Measurements from ENCODE around the gene SGMS1. TPM values are rescaled to one million over a fixed set of nuclear protein-coding genes. Genes with fewer than 3 reads are reported as not detected.

Gene SGMS1
- polyA plus RNA-seq, 1 of the 3 experiments (the other 2 are of a cell fraction), result 6.3 TPM

- no peak overlapping the region for H3K9ac ChIP-seq
- no peaks in the 10 kb centered on the region for H3K9me3 ChIP-seq
- TF ChIP-seq SMC3 (IDR thresholded peaks at IDR 0.05; ENCODE audit: low read depth, low read length), result no peak
- TF ChIP-seq POLR2AphosphoS5 (IDR thresholded peaks at IDR 0.05; ENCODE audit: low read depth, low read length), result no peak
- no peak for TF ChIP-seq MEF2A (IDR thresholded peaks at IDR 0.05; ENCODE audit: borderline replicate concordance, low read depth)
- no peak for TF ChIP-seq RFX5 (IDR thresholded peaks at IDR 0.05; ENCODE audit: low read length)
- no peak for TF ChIP-seq NFIC (IDR thresholded peaks at IDR 0.05; ENCODE audit: borderline replicate concordance)
- TF ChIP-seq SIN3A (IDR thresholded peaks at IDR 0.05; ENCODE audit: borderline replicate concordance, low read depth, low read length), result no peak
- no peak for TF ChIP-seq PBX3 (IDR thresholded peaks at IDR 0.05)
- CTCF ChIA-PET, result interaction anchor here (0.6 to 0.7 kb wide), 2 partner anchors 11 to 22 kb away, joined by 3 read pairs; no protein-coding TSS in a partner anchor
- H3K27ac ChIP-seq (ENCODE audit: low read depth in 2 of 2, low read length in 1 of 2), result 0 out of 4 replicates have a peak overlapping the region, but pooled peaks of 1 of the 2 experiments have one; percentile 16
- no peaks in the 10 kb centered on the region for H3K27me3 ChIP-seq (ENCODE audit: insufficient read depth)
- H3K4me1 ChIP-seq (ENCODE audit: control insufficient read depth in 1 of 2, insufficient read depth in 2 of 2, low read depth in 1 of 2, low read length in 1 of 2), result peaks cover 0 to 13% of the 10 kb centered on the region in 2 experiments; a peak in 2 of 4 replicates
- no peaks in the 10 kb centered on the region for H4K20me1 ChIP-seq (ENCODE audit: insufficient read depth)
- H3F3A ChIP-seq (replicated peaks; ENCODE audit: insufficient read depth), result peaks cover 13% of the 10 kb centered on the region
- no peak overlapping the region for H2AFZ ChIP-seq (ENCODE audit: low read depth)
- peak overlapping the region; percentile 32; the same call in 1 of the 2 replicates for H3K4me2 ChIP-seq
- no peak overlapping the region for H3K4me3 ChIP-seq (ENCODE audit: low read depth in 2 of 2, low read length in 1 of 2)
- H3K9me2 ChIP-seq, result no peaks in the 10 kb centered on the region
- no peak for DNase-seq
- H3K79me2 ChIP-seq (ENCODE audit: insufficient read depth), result peaks cover 46% of the 10 kb centered on the region
- 96% methylated on average over 8 of the region's 8 CpGs for WGBS (ENCODE audit: low lambda C conversion rate)
- POLR2A ChIA-PET, result no interaction called here
- peaks cover 0 to 3% of the 10 kb centered on the region in 2 experiments for H3K36me3 ChIP-seq (replicated peaks in 1 of 2; ENCODE audit: control insufficient read depth in 1 of 2, insufficient read depth in 2 of 2, low read length in 1 of 2)
These were observed 226.2 kb downstream of the SGMS1 start for GRCh38 chr10:50397312-50398140.

- 86% methylated on average over 7 of the region's 7 CpGs for WGBS (ENCODE audit: low lambda C conversion rate)
- CTCF ChIA-PET, result interaction anchor here (0.6 to 0.9 kb wide), 2 partner anchors 21 to 69 kb away, joined by 3 to 4 read pairs; no protein-coding TSS in a partner anchor
- no peak for DNase-seq
- no peak for TF ChIP-seq ZBTB33 (IDR thresholded peaks at IDR 0.05; ENCODE audit: borderline replicate concordance, low read depth)
- 0 out of 2 replicates have a peak, but pooled peaks have one; percentile 29 for TF ChIP-seq MEF2A (IDR thresholded peaks at IDR 0.05; ENCODE audit: borderline replicate concordance, low read depth)
- no peak for TF ChIP-seq NRF1 (IDR thresholded peaks at IDR 0.05; ENCODE audit: low read depth, low read length)
- TF ChIP-seq TCF12 (IDR thresholded peaks at IDR 0.05), result peak; percentile 50
- TF ChIP-seq NFIC (IDR thresholded peaks at IDR 0.05; ENCODE audit: borderline replicate concordance), result peak; percentile 22; the same call in 1 of the 2 replicates
- TF ChIP-seq JUND (IDR thresholded peaks at IDR 0.05), result peak; percentile 70
- peak; percentile 45; the same call in 1 of the 2 replicates for TF ChIP-seq YY1 (IDR thresholded peaks at IDR 0.05; ENCODE audit: low read depth)
- TF ChIP-seq TEAD4 (IDR thresholded peaks at IDR 0.05; ENCODE audit: borderline replicate concordance, insufficient read depth), result 0 out of 2 replicates have a peak, but pooled peaks have one; percentile 27
- TF ChIP-seq FOSL2 (IDR thresholded peaks at IDR 0.05; ENCODE audit: borderline replicate concordance, low read depth), result peak; percentile 54; the same call in 1 of the 2 replicates
- TF ChIP-seq CHD2 (IDR thresholded peaks at IDR 0.05; ENCODE audit: low read length, partially characterized antibody), result no peak
- no peak for TF ChIP-seq ELF1 (IDR thresholded peaks at IDR 0.05)
- TF ChIP-seq EP300 (IDR thresholded peaks at IDR 0.05; ENCODE audit: borderline replicate concordance in 1 of 2, low read depth in 1 of 2, low read length in 1 of 2), result 0 out of 4 replicates have a peak, but pooled peaks of 1 of the 2 experiments have one; percentile 10
- peak; percentile 8; the same call in 1 of the 2 replicates for TF ChIP-seq PBX3 (IDR thresholded peaks at IDR 0.05)
These were observed 227.1 kb downstream of the SGMS1 start for GRCh38 chr10:50396491-50397311.

More at GRCh38 chr10:50396491-50397311, 227.1 kb downstream of the SGMS1 start:
- POLR2A ChIA-PET, result no interaction called here
- Histone ChIP-seq H3K9me3 (no peaks in the 10 kb centered on the region), H3F3A (replicated peaks; ENCODE audit: insufficient read depth) (peaks cover 13% of the 10 kb centered on the region), H3K4me2 (peak overlapping the region; percentile 32), H4K20me1 (ENCODE audit: insufficient read depth) (no peaks in the 10 kb centered on the region), H3K9me2 (no peaks in the 10 kb centered on the region), H3K36me3 (replicated peaks in 1 of 2; ENCODE audit: control insufficient read depth in 1 of 2, insufficient read depth in 2 of 2, low read length in 1 of 2) (peaks cover 0 to 3% of the 10 kb centered on the region in 2 experiments), H3K27ac (ENCODE audit: low read depth in 2 of 2, low read length in 1 of 2) (0 out of 4 replicates have a peak overlapping the region, but pooled peaks of 1 of the 2 experiments have one; percentile 16), H3K27me3 (ENCODE audit: insufficient read depth) (no peaks in the 10 kb centered on the region), H3K4me3 (ENCODE audit: low read depth in 2 of 2, low read length in 1 of 2) (no peak overlapping the region), H3K9ac (no peak overlapping the region), H3K79me2 (ENCODE audit: insufficient read depth) (peaks cover 46% of the 10 kb centered on the region), H2AFZ (ENCODE audit: low read depth) (no peak overlapping the region), H3K4me1 (ENCODE audit: control insufficient read depth in 1 of 2, insufficient read depth in 2 of 2, low read depth in 1 of 2, low read length in 1 of 2) (peaks cover 0 to 13% of the 10 kb centered on the region in 2 experiments; a peak in 2 of 4 replicates)
